ENCODE data around the gene CACHD1. TPM values are rescaled to one million over a fixed set of nuclear protein-coding genes. Genes with fewer than 3 reads are reported as not detected.
A peak's percentile ranks its signal among the peaks of the same experiment; 100 is the strongest.
"Not testable (repeated sequence)": the region's sequence is repeated elsewhere in the genome, so short reads cannot be mapped to it uniquely, and the experiment has no call there.

The CACHD1 gene
- total and polyA plus RNA-seq, 11 donors: 0.89 to 10.0 (median 2.4) TPM

- H3K9me3 ChIP-seq: no peaks in the 10 kb centered on the region
- H3K27ac ChIP-seq: peak overlapping the region in 3 of 12 donors; percentile 1 to 45 (median 12)
- H3K4me3 ChIP-seq: peak overlapping the region; percentile 22 to 59 (median 55)
- intact Hi-C loops (cut with DNase I): no loop called here
- peaks cover 0 to 6% (median 0%) of the 10 kb centered on the region in 9 donors for H3K27me3 ChIP-seq
- peak in 3 of 4 donors; percentile 7 to 22 (median 11) for ATAC-seq
- 60 to 65% (median 62%) methylated on average over 15 of the region's 15 CpGs for WGBS, 4 donors
- TF ChIP-seq POLR2A (IDR thresholded peaks at IDR 0.05) (no peak), CTCF (IDR thresholded peaks at IDR 0.05) (no peak)
- no peaks in the 10 kb centered on the region for H3K36me3 ChIP-seq
- no peak for DNase-seq
- H3K4me1 ChIP-seq: peaks cover 0 to 44% (median 21%) of the 10 kb centered on the region in 12 donors
Measured at GRCh38 chr1:64505944-64506655, 36.2 kb downstream of the CACHD1 start.

- Histone ChIP-seq H3K36me3 (no peaks in the 10 kb centered on the region), H3K4me3 (no peak overlapping the region), H3K27ac (no peak overlapping the region), H3K4me1 (peaks cover 0 to 44% (median 27%) of the 10 kb centered on the region in 12 donors), H3K9me3 (no peaks in the 10 kb centered on the region), H3K27me3 (peaks cover 0 to 6% (median 0%) of the 10 kb centered on the region in 9 donors)
- TF ChIP-seq POLR2A (IDR thresholded peaks at IDR 0.05) (no peak), CTCF (IDR thresholded peaks at IDR 0.05) (no peak)
- ATAC-seq (no peak), DNase-seq (no peak)
- intact Hi-C loops (cut with DNase I): no loop called here
- 92 to 98% (median 95%) methylated on average over 2 of the region's 2 CpGs for WGBS, 4 donors
Measured at GRCh38 chr1:64508629-64509028, 38.7 kb downstream of the CACHD1 start.

- TF ChIP-seq CTCF (IDR thresholded peaks at IDR 0.05): no peak
- no peak for TF ChIP-seq POLR2A (IDR thresholded peaks at IDR 0.05)
- Histone ChIP-seq H3K36me3 (no peaks in the 10 kb centered on the region), H3K27me3 (peaks cover 0 to 4% (median 0%) of the 10 kb centered on the region in 9 donors), H3K4me1 (peaks cover 3 to 55% (median 37%) of the 10 kb centered on the region in 12 donors), H3K4me3 (no peak overlapping the region), H3K27ac (peak overlapping the region in 3 of 12 donors; percentile 7 to 22 (median 20)), H3K9me3 (no peaks in the 10 kb centered on the region)
- DNase-seq: no peak
- 71 to 85% (median 78%) methylated on average over 4 of the region's 4 CpGs for WGBS, 4 donors
- no peak for ATAC-seq
- intact Hi-C loops (cut with DNase I): loop anchor here in 3 of 10 donors (5.0 kb wide), 2 partner anchors 34 to 39 kb away; partner anchors contain the start of gene CACHD1 (in 1 of the 3)
Measured at GRCh38 chr1:64511044-64511443, 41.1 kb downstream of the CACHD1 start.

- Histone ChIP-seq H3K4me1 (peaks cover 3 to 64% (median 42%) of the 10 kb centered on the region in 12 donors), H3K27ac (peak overlapping the region in 2 of 12 donors; percentile 7 to 34)
- H3K36me3 ChIP-seq, H3K9me3 ChIP-seq, H3K27me3 ChIP-seq, DNase-seq, H3K4me3 ChIP-seq: not testable (repeated sequence)
- WGBS, 4 donors: 51 to 61% (median 58%) methylated on average over 2 of the region's 2 CpGs
- peak in 3 of 4 donors; percentile 27 to 62 (median 50) for ATAC-seq
- intact Hi-C loops (cut with DNase I): loop anchor here in 3 of 10 donors (5.0 kb wide), 2 partner anchors 35 to 40 kb away; partner anchors contain the start of gene CACHD1 (in 1 of the 3)
Measured at GRCh38 chr1:64512206-64512605, 42.3 kb downstream of the CACHD1 start.
